Stimulated activated naive CD8-positive, alpha-beta T cell treated with anti-CD3 and anti-CD28 coated beads, Interleukin-15, amount 100 ng/mL, for 72 hours (primary cell): ENCODE results near the gene UGT1A3.

Source experiments
- ATAC-seq: fragments of 150-1000 bp; cut with Tn5 transposase; 2 replicates; pipeline ENCODE4 v1.10.0; 2021; ENCODE audit warnings: mild to moderate bottlenecking, moderate library complexity
- DNase-seq, 2 donors: peaks; one replicate each; pipeline ENCODE4 v3.0.0; 2021 to 2022
- H3K27ac Mint-ChIP-seq, 2 donors: one replicate each; pipeline ENCODE4 v1.8.0; 2022; ENCODE audit warnings: mild to moderate bottlenecking in 2 of 2, mixed read lengths in 2 of 2, moderate library complexity in 2 of 2
- H3K27me3 Mint-ChIP-seq: one replicate; pipeline ENCODE4 v1.8.0; 2022; ENCODE audit warnings: mixed read lengths
- H3K4me1 Mint-ChIP-seq: one replicate; pipeline ENCODE4 v1.8.0; 2022; ENCODE audit warnings: mild to moderate bottlenecking, mixed read lengths
- H3K4me3 Mint-ChIP-seq, 2 donors: one replicate each; pipeline ENCODE4 v1.8.0; 2022; ENCODE audit warnings: mild to moderate bottlenecking in 2 of 2, mixed read lengths in 2 of 2, moderate library complexity in 1 of 2
- H3K9me3 Mint-ChIP-seq, 2 donors: one replicate each; pipeline ENCODE4 v1.8.0; 2022; ENCODE audit warnings: mixed read lengths in 2 of 2

UGT1A3 gene

DNA sequence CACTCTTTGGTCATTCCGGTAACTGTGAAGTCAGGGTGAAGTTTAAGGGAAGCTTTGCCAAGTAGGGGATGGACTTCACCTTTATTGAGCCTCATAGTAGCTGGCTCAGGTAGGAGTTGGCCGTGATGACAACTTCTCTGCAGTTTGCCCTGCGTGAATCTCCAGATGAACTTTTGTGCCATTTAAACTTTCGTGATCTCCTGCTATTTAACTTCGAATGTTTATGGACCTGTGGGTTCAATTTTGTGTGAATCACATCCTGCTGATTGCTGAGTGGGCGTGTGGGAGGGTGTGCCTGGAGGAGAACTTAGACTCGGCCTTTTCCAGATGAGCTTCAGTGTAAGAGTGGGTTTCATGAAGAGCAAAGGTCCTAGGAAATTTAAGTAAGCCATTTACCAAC lies 35.4 kb downstream of the UGT1A3 start:
- H3K4me3 Mint-ChIP-seq = no peak overlapping the region
- no peaks in the 10 kb centered on the region for H3K9me3 Mint-ChIP-seq
- peaks cover 38% of the 10 kb centered on the region for H3K27me3 Mint-ChIP-seq
- H3K27ac Mint-ChIP-seq = no peak overlapping the region
- DNase-seq (no peak), ATAC-seq (no peak)
- no peaks in the 10 kb centered on the region for H3K4me1 Mint-ChIP-seq

DNA sequence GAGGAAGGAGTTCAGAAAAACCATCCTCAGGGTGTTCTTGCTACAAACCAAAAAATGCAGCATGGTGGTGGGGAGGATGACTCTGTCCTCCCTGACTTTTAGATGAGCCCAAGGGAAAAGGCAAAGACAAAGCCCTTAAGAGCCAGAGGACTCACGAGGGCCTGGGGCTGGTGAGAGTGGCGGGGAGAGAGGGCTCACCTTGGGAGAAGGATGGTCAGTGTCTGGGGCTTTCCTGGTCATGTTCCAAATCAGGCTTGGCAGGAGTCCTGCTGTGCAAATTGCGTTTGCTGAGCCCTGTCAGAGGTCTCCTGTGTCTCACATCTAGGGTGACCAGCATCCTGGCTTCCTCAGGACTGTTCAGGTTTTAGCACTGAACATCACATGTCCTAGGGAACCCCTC lies 35.9 kb downstream of the UGT1A3 start:
- Mint-ChIP-seq H3K27me3 (peaks cover 42% of the 10 kb centered on the region), H3K9me3 (no peaks in the 10 kb centered on the region), H3K4me3 (no peak overlapping the region), H3K27ac (no peak overlapping the region), H3K4me1 (no peaks in the 10 kb centered on the region)
- ATAC-seq (no peak), DNase-seq (no peak)

DNA sequence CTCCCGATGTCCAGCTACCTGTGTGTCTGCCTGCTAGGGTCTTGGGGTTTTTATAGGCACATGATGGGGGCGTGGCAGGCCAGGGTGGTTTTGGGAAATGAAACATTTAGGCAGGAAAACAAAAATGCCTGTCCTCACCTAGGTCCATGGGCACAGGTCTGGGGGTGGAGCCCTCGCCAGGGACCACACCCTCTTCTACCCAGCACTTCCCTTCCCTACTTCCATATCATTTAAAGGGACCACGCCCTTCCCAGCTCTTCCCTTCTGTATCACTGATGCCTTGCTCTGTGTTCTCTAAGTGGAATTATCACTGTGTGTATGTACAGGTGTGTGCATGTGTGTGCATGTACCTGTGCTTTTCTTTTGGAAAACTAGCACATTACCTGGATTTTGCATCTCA lies 37.6 kb downstream of the UGT1A3 start:
- H3K4me1 Mint-ChIP-seq = no peaks in the 10 kb centered on the region
- H3K4me3 Mint-ChIP-seq = no peak overlapping the region
- peaks cover 42% of the 10 kb centered on the region for H3K27me3 Mint-ChIP-seq
- DNase-seq (no peak), ATAC-seq (no peak)
- no peak overlapping the region for H3K27ac Mint-ChIP-seq
- no peaks in the 10 kb centered on the region for H3K9me3 Mint-ChIP-seq

- Mint-ChIP-seq H3K4me3 (no peak overlapping the region), H3K9me3 (no peaks in the 10 kb centered on the region), H3K4me1 (no peaks in the 10 kb centered on the region), H3K27me3 (peaks cover 41% of the 10 kb centered on the region), H3K27ac (no peak overlapping the region)
- no peak for ATAC-seq
- no peak for DNase-seq
Observed at GRCh38 chr2:233768076-233768475, 39.2 kb downstream of the UGT1A3 start.

DNA sequence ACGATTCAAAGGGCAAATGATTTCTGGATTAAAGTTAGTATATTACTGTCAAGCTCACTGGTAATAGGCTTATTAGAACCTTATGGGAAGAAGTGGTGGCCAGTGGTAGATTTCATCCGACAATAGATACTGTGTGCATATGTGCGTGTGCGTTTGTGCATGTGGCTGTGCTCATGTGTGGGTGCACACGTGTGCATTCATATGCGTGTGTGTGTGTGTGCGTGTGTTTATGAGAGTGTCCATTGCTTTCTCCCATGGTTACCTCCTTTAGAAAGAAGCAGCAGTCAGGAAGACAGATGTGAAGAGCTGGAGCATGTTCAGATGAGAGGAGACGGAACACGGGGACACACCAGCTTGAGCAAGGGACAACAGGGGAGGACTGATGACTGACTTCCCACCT lies 40.4 kb downstream of the UGT1A3 start:
- DNase-seq = no peak
- Mint-ChIP-seq H3K27me3 (peaks cover 29% of the 10 kb centered on the region), H3K9me3 (no peaks in the 10 kb centered on the region), H3K4me3 (no peak overlapping the region), H3K27ac (no peak overlapping the region), H3K4me1 (no peaks in the 10 kb centered on the region)
- no peak for ATAC-seq

GRCh38 chr2:233772153-233772552 lies 43.3 kb downstream of the UGT1A3 start:
- no peaks in the 10 kb centered on the region for H3K4me1 Mint-ChIP-seq
- no peak overlapping the region for H3K27ac Mint-ChIP-seq
- H3K27me3 Mint-ChIP-seq = peaks cover 19% of the 10 kb centered on the region
- ATAC-seq (no peak), DNase-seq (no peak)
- peaks cover 3 to 21% of the 10 kb centered on the region in 2 donors for H3K9me3 Mint-ChIP-seq
- H3K4me3 Mint-ChIP-seq = no peak overlapping the region

DNA sequence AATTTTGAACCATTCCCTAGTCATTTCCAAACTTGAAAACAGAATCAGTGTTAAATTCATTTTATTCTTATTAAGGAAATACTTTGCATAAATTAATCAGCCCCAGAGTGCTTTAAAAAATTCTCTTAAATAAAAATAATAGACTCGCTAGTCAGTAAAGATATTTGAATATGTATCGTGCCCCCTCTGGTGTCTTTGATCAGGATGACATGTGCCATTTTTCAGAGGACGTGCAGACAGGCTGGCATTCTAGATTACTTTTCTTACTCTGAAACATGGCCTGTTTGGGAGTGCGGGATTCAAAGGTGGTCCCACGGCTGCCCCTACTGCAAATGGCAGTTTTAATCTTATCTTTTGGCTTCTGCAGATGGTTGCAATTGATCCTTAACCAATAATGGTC lies 43.7 kb downstream of the UGT1A3 start:
- Mint-ChIP-seq H3K4me3 (no peak overlapping the region), H3K27me3 (peaks cover 19% of the 10 kb centered on the region)

DNA sequence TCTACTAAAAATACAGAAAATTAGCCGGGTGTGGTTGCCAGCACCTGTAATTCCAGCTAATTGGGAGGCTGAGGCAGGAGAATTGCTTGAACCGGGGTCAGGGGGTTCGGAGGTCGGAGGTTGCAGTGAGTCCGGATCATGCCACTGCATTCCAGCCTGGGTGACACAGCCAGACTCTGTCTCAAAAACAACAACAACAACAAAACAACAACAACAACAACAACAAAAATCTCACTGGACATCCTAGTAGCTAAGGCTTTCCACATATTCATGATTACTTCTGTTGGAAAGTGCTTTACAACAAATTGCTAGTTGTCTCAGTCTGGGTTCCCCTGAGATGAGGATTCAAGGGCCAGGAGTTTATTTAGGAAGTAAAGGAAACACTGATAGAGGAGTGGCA lies 45.0 kb downstream of the UGT1A3 start:
- Mint-ChIP-seq H3K27ac (no peak overlapping the region), H3K4me1 (no peaks in the 10 kb centered on the region), H3K27me3 (peaks cover 26% of the 10 kb centered on the region), H3K9me3 (peaks cover 3 to 30% of the 10 kb centered on the region in 2 donors), H3K4me3 (no peak overlapping the region)
- ATAC-seq = no peak
- DNase-seq = no peak

More for the DNA sequence above, 43.7 kb downstream of the UGT1A3 start:
- Mint-ChIP-seq H3K27ac (no peak overlapping the region), H3K4me1 (no peaks in the 10 kb centered on the region), H3K9me3 (peaks cover 3 to 23% of the 10 kb centered on the region in 2 donors)
- DNase-seq = no peak
- ATAC-seq = no peak

DNA sequence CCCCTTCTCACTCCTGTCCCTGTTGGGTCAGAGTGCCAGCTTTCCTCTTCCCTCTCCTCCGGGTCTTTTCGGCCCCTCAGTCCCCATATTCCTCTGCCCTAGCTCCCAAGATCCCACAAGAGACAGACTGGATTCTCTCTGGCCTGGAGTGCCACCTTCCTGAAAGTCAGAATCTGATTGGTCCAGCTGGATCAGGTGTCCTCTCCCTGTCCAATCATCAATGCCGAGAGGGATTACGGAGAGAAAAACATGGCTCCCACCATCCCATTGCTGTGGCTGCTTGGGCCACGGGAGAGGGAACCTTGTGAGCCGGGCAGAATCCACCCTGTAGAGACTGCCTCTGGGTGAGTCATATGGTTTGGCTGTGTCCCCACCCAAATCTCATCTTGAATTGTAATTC lies 46.6 kb downstream of the UGT1A3 start:
- H3K4me3 Mint-ChIP-seq = no peak overlapping the region
- H3K27ac Mint-ChIP-seq = peak overlapping the region in 1 of 2 donors; percentile 57
- no peak for ATAC-seq
- H3K27me3 Mint-ChIP-seq = peaks cover 18% of the 10 kb centered on the region
- peaks cover 3 to 37% of the 10 kb centered on the region in 2 donors for H3K9me3 Mint-ChIP-seq
- no peaks in the 10 kb centered on the region for H3K4me1 Mint-ChIP-seq
- no peak for DNase-seq

- Mint-ChIP-seq H3K27ac (no peak within 1 kb of the TSS), H3K4me1 (no peaks in the 10 kb centered on the region), H3K27me3 (peaks cover 36% of the 10 kb centered on the region), H3K4me3 (no peak within 1 kb of the TSS), H3K9me3 (peaks cover 3 to 37% of the 10 kb centered on the region in 2 donors)
- no peak for ATAC-seq
- no peak for DNase-seq
Observed at GRCh38 chr2:233778030-233778429, 49.2 kb downstream of the UGT1A3 start, which contains the start of gene MROH2A. Gene MROH2A, plus strand, starts transcription at chr2:233778330. Its CDS starts 1,029 bp downstream, at chr2:233779359.

- Mint-ChIP-seq H3K27ac (no peak overlapping the region), H3K9me3 (peaks cover 3 to 37% of the 10 kb centered on the region in 2 donors), H3K27me3 (peaks cover 37% of the 10 kb centered on the region), H3K4me3 (no peak overlapping the region), H3K4me1 (no peaks in the 10 kb centered on the region)
- no peak for DNase-seq
- ATAC-seq = no peak
Observed at GRCh38 chr2:233779722-233780121, 50.9 kb downstream of the UGT1A3 start.

- ATAC-seq = no peak
- DNase-seq = no peak
- H3K9me3 Mint-ChIP-seq = peaks cover 7 to 35% of the 10 kb centered on the region in 2 donors
Observed at GRCh38 chr2:233780771-233781170, 51.9 kb downstream of the UGT1A3 start.

GRCh38 chr2:233789554-233789953 lies 60.7 kb downstream of the UGT1A3 start:
- peaks cover 14 to 15% of the 10 kb centered on the region in 2 donors for H3K9me3 Mint-ChIP-seq
- peaks cover 15% of the 10 kb centered on the region for H3K27me3 Mint-ChIP-seq
- ATAC-seq (no peak), DNase-seq (no peak)
- H3K27ac Mint-ChIP-seq = no peak overlapping the region
- H3K4me1 Mint-ChIP-seq = no peaks in the 10 kb centered on the region
- no peak overlapping the region for H3K4me3 Mint-ChIP-seq

More at GRCh38 chr2:233780771-233781170, 51.9 kb downstream of the UGT1A3 start:
- no peak overlapping the region for H3K27ac Mint-ChIP-seq
- H3K27me3 Mint-ChIP-seq = peaks cover 35% of the 10 kb centered on the region
- H3K4me3 Mint-ChIP-seq = no peak overlapping the region
- H3K4me1 Mint-ChIP-seq = no peaks in the 10 kb centered on the region

DNA sequence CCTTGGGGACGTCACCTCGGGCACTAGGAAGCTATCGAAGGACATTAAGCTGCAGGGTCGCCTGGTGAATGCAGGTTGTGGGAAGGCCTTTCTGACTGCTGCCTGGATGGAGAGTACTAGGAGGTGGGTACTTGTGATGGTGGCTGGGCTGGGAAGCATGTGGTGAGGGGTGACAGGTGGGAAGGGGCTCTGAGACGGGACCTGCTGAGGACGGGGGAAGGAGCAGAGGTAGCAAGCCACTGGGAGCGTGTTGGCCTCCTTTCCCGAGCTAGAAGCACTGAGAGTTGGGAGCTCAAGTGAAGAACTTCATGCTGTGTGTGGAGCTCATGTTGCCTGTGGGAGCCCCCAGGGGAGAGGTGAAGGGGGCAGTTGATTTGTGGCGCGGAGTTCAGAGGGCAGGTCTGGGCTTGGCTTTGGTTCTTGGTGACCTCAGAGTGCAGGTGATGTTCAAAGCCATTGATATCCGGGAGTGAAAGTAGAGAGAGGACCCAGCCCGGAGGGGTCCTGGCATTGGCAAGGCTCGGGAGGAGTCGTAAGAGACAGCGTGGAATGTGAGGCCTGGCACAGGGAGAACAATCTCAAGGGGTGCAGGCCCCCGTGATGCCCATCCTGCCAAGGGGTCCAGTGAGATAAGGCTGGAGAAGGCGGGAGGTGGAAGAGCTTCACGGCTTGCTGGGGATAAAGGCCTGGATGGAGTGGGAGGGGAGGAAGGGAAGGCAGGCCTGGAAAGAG lies 62.5 kb downstream of the UGT1A3 start:
- no peaks in the 10 kb centered on the region for H3K4me1 Mint-ChIP-seq
- peaks cover 2 to 3% of the 10 kb centered on the region in 2 donors for H3K9me3 Mint-ChIP-seq
- peak overlapping the region in 1 of 2 donors; percentile 10 for H3K27ac Mint-ChIP-seq
- no peak overlapping the region for H3K4me3 Mint-ChIP-seq
- ATAC-seq (no peak), DNase-seq (no peak)
- peaks cover under 1% of the 10 kb centered on the region for H3K27me3 Mint-ChIP-seq

DNA sequence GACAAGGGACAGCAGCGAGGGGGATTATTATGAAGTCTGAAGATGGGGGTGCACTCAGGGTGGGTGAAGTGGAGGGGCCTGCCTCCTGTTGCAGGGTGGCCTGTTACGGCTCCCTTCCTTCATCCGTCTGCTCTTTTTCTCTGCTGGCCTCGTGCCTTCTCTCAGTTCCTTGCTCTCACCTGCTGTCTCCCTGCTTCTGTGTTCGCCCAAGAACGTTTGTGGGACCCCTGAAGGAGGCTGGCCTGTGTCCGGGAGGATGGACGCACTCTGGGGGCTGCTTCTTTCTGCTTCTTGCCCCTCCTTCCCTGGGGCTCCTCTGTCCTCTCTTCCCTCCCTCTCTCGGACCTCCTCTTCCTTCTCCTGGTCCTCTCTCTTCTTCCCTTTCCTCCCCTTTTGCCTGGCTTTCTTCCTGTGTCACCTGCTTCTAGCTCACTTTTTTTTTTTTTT lies 63.1 kb downstream of the UGT1A3 start:
- no peak overlapping the region for H3K4me3 Mint-ChIP-seq
- no peaks in the 10 kb centered on the region for H3K9me3 Mint-ChIP-seq
- no peak for DNase-seq
- no peaks in the 10 kb centered on the region for H3K4me1 Mint-ChIP-seq
- H3K27ac Mint-ChIP-seq = no peak overlapping the region
- no peaks in the 10 kb centered on the region for H3K27me3 Mint-ChIP-seq
- ATAC-seq = no peak

GRCh38 chr2:233792720-233793119 lies 63.9 kb downstream of the UGT1A3 start:
- ATAC-seq (no peak), DNase-seq (no peak)
- Mint-ChIP-seq H3K4me3 (no peak overlapping the region), H3K9me3 (no peaks in the 10 kb centered on the region), H3K27ac (peak overlapping the region in 1 of 2 donors; percentile 36), H3K27me3 (no peaks in the 10 kb centered on the region), H3K4me1 (no peaks in the 10 kb centered on the region)
